PC-9 (cell line): ENCODE measurements around the gene GPR32. TPM values are rescaled to one million over a fixed set of nuclear protein-coding genes. Genes with fewer than 3 reads are reported as not detected.
"Not testable (repeated sequence)": the region's sequence is repeated elsewhere in the genome, so short reads cannot be mapped to it uniquely, and the experiment has no call there.

Experiments used
- BruUV-seq: library from RNA; stranded (reverse); fragments of 400-500 nt; replicated peaks from 2 replicates; lab custom pipeline; 2021; lab: Mats Ljungman, UMichigan
- CTCF ChIA-PET: fragments of 300-600 bp; sonication (Branson Sonifier 250); formaldehyde crosslinking; loops from one replicate; lab custom pipeline; 2022; ENCODE audit warnings: antibody characterized with exemption; lab: Charles Lee
- POLR2A ChIA-PET: fragments of 300-600 bp; sonication (Branson Sonifier 250); formaldehyde crosslinking; loops from one replicate; lab custom pipeline; 2022; ENCODE audit warnings: antibody characterized with exemption; ENCODE audit not compliant: unreplicated experiment; lab: Charles Lee
- DNase-seq, 2 experiments: peaks; one replicate each; pipeline versions ENCODE4 v3.0.0 to v3.0.0-alpha.2; 2015 to 2022; ENCODE audit warnings: mixed read lengths in 1 of 2
- H2AFZ ChIP-seq: fragments of 200-600 bp; sonication (generic); 2 replicates; pipeline ENCODE4 v1.8.1; 2017; ENCODE audit warnings: antibody characterized with exemption
- H3F3A ChIP-seq: fragments of 200-600 bp; sonication (generic); 2 replicates; pipeline ENCODE4 v1.8.1; 2017; ENCODE audit warnings: antibody characterized with exemption, mild to moderate bottlenecking, low read depth; ENCODE audit not compliant: insufficient read depth
- H3K27ac ChIP-seq: fragments of 200-600 bp; sonication (generic); 2 replicates; pipeline ENCODE4 v1.6.1; 2016; ENCODE audit warnings: mixed run types
- H3K27me3 ChIP-seq: fragments of 200-600 bp; sonication (generic); 2 replicates; pipeline ENCODE4 v1.6.1; 2016; ENCODE audit warnings: low read depth, mixed run types; ENCODE audit not compliant: insufficient read depth
- H3K36me3 ChIP-seq: fragments of 200-600 bp; sonication (generic); 2 replicates; pipeline ENCODE4 v1.6.1; 2016; ENCODE audit warnings: low read depth, mixed run types
- H3K4me1 ChIP-seq: fragments of 200-600 bp; sonication (generic); replicated peaks from 2 replicates; pipeline ENCODE4 v1.6.1; 2016; ENCODE audit warnings: mixed run types; ENCODE audit not compliant: insufficient read depth
- H3K4me2 ChIP-seq: fragments of 200-600 bp; sonication (generic); 2 replicates; pipeline ENCODE4 v1.6.1; 2017; ENCODE audit warnings: mixed run types
- H3K4me3 ChIP-seq: fragments of 200-600 bp; sonication (generic); 2 replicates; pipeline ENCODE4 v1.6.1; 2016; ENCODE audit warnings: mixed run types
- H3K79me2 ChIP-seq: fragments of 200-600 bp; sonication (generic); 2 replicates; pipeline ENCODE4 v1.6.1; 2017; ENCODE audit warnings: low read depth, mixed run types
- H3K9me2 ChIP-seq: fragments of 200-600 bp; sonication (generic); 2 replicates; pipeline ENCODE4 v1.8.1; 2017; ENCODE audit warnings: mild to moderate bottlenecking; ENCODE audit not compliant: insufficient read depth
- H3K9me3 ChIP-seq: fragments of 200-600 bp; sonication (generic); 2 replicates; pipeline ENCODE4 v1.8.1; 2016; ENCODE audit warnings: low read depth; ENCODE audit not compliant: insufficient read depth
- H4K20me1 ChIP-seq: fragments of 200-600 bp; sonication (generic); 2 replicates; pipeline ENCODE4 v1.8.1; 2017; ENCODE audit not compliant: insufficient read depth
- CTCF ChIP-seq: fragments of 200-600 bp; sonication (generic); conservative IDR thresholded peaks from 2 replicates; pipeline ENCODE4 v1.6.1; 2017; ENCODE audit warnings: mixed run types, antibody characterized with exemption, mild to moderate bottlenecking, moderate library complexity
- EZH2 ChIP-seq: fragments of 200-600 bp; sonication (generic); IDR thresholded peaks from 2 replicates; pipeline ENCODE4 v1.8.0; 2017; ENCODE audit warnings: antibody characterized with exemption, low read depth
- intact Hi-C: fragments of 100-400 bp; cut with micrococcal nuclease; formaldehyde crosslinking; loops from one replicate; pipeline ENCODE4 v1.10.0; 2022; ENCODE audit not compliant: unreplicated experiment
- total RNA-seq: library from RNA; stranded (reverse); gene quantifications from 2 replicates; pipeline ENCODE4 v1.2.3, GENCODE V29; 2021

The GPR32 gene
- total RNA-seq, 1 experiment from 2014 or later: not detected

- Histone ChIP-seq H3K27ac (no peak overlapping the region), H3K4me1 (no peaks in the 10 kb centered on the region), H3K27me3 (peaks cover 95% of the 10 kb centered on the region), H4K20me1 (no peaks in the 10 kb centered on the region), H3K4me2 (no peak overlapping the region), H3K9me2 (no peaks in the 10 kb centered on the region), H3K36me3 (no peaks in the 10 kb centered on the region), H3K79me2 (no peaks in the 10 kb centered on the region), H3F3A (peaks cover 4% of the 10 kb centered on the region; the same call in 1 of the 2 replicates), H3K4me3 (no peak overlapping the region), H2AFZ (no peak overlapping the region), H3K9me3 (no peaks in the 10 kb centered on the region)
- no peak for TF ChIP-seq EZH2
- TF ChIP-seq CTCF: no peak
- BruUV-seq: no TSS peak
- POLR2A ChIA-PET: no interaction called here
- CTCF ChIA-PET: no interaction called here
- no peak for DNase-seq
- intact Hi-C loops: no loop called here
These were observed 28.9 kb upstream of the GPR32 start for GRCh38 chr19:50741179-50741933.

- no TSS peak for BruUV-seq
These were observed 26.7 kb upstream of the GPR32 start for GRCh38 chr19:50743537-50743936.

GRCh38 chr19:50745221-50745620 is 25.0 kb upstream of the GPR32 start:
- H3K27me3 ChIP-seq: peaks cover 74% of the 10 kb centered on the region
- BruUV-seq: no TSS peak
- intact Hi-C loops: no loop called here
- H3K9me2 ChIP-seq: no peaks in the 10 kb centered on the region
- no peaks in the 10 kb centered on the region for H3K9me3 ChIP-seq
- TF ChIP-seq EZH2 (no peak), CTCF (no peak)
- H3K4me2 ChIP-seq: no peak overlapping the region
- H3K4me1 ChIP-seq: no peaks in the 10 kb centered on the region
- H4K20me1 ChIP-seq: no peaks in the 10 kb centered on the region
- no peak overlapping the region for H3K4me3 ChIP-seq
- H3K36me3 ChIP-seq: no peaks in the 10 kb centered on the region
- H3K27ac ChIP-seq: no peak overlapping the region
- CTCF ChIA-PET: no interaction called here
- no peaks in the 10 kb centered on the region for H3F3A ChIP-seq
- H3K79me2 ChIP-seq: no peaks in the 10 kb centered on the region
- DNase-seq: no peak
- no peak overlapping the region for H2AFZ ChIP-seq
- POLR2A ChIA-PET: no interaction called here

More at GRCh38 chr19:50743537-50743936, 26.7 kb upstream of the GPR32 start:
- peaks cover 4% of the 10 kb centered on the region; the same call in 1 of the 2 replicates for H3F3A ChIP-seq
- no peak overlapping the region for H2AFZ ChIP-seq
- ChIA-PET CTCF (interaction anchor here (0.7 kb wide), 1 partner anchor 963 kb away, joined by 3 read pairs; no protein-coding TSS in a partner anchor), POLR2A (no interaction called here)
- no peaks in the 10 kb centered on the region for H4K20me1 ChIP-seq
- no peak overlapping the region for H3K4me3 ChIP-seq
- no peaks in the 10 kb centered on the region for H3K4me1 ChIP-seq
- H3K9me2 ChIP-seq: no peaks in the 10 kb centered on the region
- H3K27ac ChIP-seq: no peak overlapping the region
- intact Hi-C loops: no loop called here
- no peak overlapping the region for H3K4me2 ChIP-seq
- no peaks in the 10 kb centered on the region for H3K79me2 ChIP-seq
- DNase-seq: no peak
- TF ChIP-seq EZH2 (no peak), CTCF (no peak)
- H3K27me3 ChIP-seq: peaks cover 81% of the 10 kb centered on the region
- H3K9me3 ChIP-seq: no peaks in the 10 kb centered on the region
- H3K36me3 ChIP-seq: no peaks in the 10 kb centered on the region

- H3K79me2 ChIP-seq, H3K27ac ChIP-seq, H3K36me3 ChIP-seq, H4K20me1 ChIP-seq, H3K4me2 ChIP-seq, H3K4me1 ChIP-seq, CTCF ChIA-PET, H3K9me2 ChIP-seq, H3K4me3 ChIP-seq, DNase-seq, H2AFZ ChIP-seq, BruUV-seq, H3F3A ChIP-seq, POLR2A ChIA-PET, intact Hi-C loops, H3K9me3 ChIP-seq: not testable (repeated sequence)
- peaks cover 74% of the 10 kb centered on the region for H3K27me3 ChIP-seq
These were observed 23.1 kb upstream of the GPR32 start for GRCh38 chr19:50747141-50747540.
